HPDE6-E6E7 (cell line): ENCODE measurements around the gene SLC22A8.
A peak's percentile ranks its signal among the peaks of the same experiment; 100 is the strongest.
"Not testable (repeated sequence)": the region's sequence is repeated elsewhere in the genome, so short reads cannot be mapped to it uniquely, and the experiment has no call there.

Source experiments
- DNase-seq: peaks from one replicate; pipeline ENCODE4 v3.0.0; 2011; ENCODE audit warnings: missing footprints; ENCODE audit errors: extremely low spot score

The SLC22A8 gene, protein sequence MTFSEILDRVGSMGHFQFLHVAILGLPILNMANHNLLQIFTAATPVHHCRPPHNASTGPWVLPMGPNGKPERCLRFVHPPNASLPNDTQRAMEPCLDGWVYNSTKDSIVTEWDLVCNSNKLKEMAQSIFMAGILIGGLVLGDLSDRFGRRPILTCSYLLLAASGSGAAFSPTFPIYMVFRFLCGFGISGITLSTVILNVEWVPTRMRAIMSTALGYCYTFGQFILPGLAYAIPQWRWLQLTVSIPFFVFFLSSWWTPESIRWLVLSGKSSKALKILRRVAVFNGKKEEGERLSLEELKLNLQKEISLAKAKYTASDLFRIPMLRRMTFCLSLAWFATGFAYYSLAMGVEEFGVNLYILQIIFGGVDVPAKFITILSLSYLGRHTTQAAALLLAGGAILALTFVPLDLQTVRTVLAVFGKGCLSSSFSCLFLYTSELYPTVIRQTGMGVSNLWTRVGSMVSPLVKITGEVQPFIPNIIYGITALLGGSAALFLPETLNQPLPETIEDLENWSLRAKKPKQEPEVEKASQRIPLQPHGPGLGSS

DNA sequence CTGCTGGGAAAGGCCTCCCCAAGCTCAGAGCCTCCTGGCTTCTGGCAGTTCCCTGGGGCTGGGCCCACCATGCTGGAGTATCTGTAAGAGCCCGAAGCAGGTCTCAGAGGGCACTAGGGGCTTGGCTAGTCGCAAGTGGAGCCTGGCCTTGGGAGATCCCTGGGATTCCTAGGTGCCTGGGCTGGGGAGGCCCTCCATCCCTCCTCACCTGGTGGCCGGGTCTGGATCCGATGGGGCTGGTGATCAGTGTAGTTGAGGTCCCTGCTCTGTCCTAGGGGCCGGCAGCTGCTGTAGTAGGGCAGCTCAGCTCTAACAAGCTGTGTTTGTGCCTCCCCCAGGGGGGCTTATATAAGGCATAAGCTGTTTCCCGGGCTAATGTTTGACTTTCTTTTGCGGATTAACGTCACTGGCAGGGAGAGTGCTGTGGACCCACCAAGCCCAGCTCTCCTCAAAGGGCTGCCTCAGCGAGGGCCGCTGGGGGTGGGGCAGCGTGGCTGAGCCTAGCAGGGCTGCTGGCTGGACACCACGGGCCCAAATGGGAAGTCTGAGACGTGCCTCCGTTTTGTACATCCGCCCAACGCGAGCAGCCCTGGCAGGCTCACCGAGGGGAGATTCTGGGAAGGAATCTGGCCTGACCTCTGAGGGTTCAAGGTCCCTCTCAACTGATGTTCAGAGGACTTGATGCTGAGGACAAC lies at the start of gene SLC22A8:
SLC22A8 (minus strand) TSS at position 321 of the 695 bp plus-strand sequence. CDS start 883 bp downstream, outside the sequence.
- DNase-seq = no peak

- not testable (repeated sequence) for DNase-seq
Measured at GRCh38 chr11:63046203-63046602, 30.6 kb upstream of the SLC22A8 start.

DNA sequence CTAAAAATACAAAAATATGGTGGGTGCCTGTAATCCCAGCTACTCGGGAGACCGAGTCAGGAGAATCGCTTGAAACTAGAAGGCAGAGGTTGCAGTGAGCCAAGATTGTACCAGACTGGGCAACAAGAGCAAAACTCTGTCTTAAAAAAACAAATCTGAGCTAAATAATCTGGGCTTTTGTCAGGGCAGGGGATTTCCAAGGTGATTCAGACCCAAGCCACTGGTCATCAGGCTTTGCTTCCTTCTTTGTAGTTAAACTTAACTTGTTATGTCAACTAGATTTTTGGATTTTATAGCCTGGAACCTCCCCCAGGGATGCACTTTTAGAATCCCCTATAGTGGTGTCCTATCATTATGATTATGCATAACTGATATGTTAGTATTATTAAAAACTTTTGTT lies 27.0 kb upstream of the SLC22A8 start:
- DNase-seq = no peak

- no peak for DNase-seq
Measured at GRCh38 chr11:63032457-63032856, 16.8 kb upstream of the SLC22A8 start.

GRCh38 chr11:63023841-63024648 lies 8.4 kb upstream of the SLC22A8 start:
- peak; percentile 67 for DNase-seq

DNA sequence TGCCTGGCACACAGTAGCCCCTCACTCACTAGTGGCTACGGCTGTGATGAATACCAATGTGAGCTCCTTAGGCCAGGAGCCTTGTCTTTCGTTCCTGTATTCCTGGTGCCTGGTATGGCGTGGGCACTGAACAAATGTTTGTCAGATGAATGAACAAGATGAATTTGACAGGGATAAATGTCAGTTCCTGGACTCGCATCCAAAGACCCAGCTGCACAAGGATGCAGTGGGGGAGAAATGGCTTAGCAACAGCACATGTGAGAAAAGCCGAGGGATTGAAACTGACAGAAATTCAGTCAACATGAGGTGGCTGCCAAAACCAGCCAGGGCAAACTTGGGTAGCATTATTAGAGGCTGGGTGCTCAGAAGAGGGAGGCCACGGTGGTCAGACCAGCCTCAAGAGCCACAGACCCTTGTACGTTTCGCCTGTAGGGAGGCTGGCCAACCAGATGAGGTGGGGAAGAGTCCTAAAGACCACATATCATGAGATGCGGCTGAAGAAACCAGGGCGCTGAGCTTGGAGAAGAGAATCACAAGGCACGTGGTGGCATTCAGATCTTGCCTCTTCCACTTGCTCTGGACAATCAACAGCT lies 7.7 kb upstream of the SLC22A8 start:
- DNase-seq = no peak

DNA sequence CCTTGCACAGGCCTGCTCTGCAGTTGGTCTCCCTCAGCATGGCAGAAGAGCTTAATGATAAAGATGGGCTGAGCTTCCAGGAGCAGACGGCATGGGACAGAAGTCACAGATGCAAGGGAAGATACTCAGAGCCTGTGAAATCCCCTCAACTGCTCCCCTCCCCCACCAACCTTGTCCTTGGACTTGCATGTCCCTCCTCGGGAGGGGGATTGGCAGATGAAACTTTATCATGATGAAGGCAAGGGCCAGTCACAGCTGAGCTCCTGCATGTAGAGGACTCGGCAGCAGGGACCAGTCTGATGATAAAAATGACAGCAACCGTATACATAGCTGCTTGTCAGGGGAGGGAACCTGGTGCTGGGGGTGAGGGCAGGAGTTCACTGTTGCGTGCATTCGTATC lies 6.8 kb upstream of the SLC22A8 start:
- DNase-seq = no peak

DNA sequence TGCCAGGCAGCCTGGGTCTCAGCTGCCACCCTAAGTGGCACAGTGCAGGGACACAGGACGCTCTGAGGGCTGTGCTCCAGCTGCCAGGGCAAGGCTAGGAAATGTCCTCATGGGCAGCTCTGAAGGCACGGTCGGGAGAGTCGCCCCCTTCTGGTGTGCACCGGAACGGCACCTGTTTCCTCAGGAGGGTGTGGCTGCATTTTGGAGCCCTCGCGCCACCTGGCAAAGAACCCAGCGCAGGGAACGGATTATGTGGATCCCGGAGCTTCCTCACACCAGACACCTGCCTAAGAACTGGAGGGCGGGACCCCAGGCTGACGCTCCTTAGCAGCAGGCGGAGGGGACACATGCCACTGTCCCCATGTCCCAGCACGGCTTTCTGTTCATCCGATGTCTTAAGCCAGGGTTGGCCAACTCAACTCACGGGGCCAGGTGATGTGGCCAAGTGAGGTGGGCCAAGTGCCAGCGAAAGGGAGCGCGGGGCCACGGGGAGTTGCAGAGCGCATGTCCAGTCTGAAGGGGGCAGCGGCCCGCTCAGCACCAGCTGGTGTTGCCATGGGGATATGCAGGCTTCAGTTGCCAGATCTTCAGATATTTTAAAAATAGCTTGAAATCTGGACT lies 5.1 kb upstream of the SLC22A8 start:
- no peak for DNase-seq

DNA sequence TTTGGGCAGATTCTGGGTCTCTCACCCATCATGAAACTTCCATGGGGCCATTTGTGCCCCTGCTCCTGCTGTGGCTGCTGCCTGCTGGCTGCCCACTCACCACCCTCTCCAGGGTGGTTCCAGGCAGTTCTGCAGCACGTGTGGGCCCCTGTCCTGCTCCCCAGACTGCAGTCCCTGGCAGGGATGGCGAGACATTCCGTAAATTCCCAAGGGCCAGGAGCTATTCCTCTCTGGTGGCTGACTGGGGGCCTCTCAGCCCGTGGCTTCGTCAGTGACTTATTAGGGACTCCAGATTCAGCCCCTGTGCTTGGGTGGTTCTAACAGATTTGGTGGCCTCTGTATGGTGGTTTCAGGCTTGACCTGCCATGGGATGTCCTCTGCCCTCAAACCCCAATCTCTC lies 3.9 kb upstream of the SLC22A8 start:
- DNase-seq = no peak

GRCh38 chr11:63017306-63017974 lies 1.8 kb upstream of the SLC22A8 start:
- no peak for DNase-seq

GRCh38 chr11:63014408-63015055 lies 1.1 kb downstream of the SLC22A8 start:
- DNase-seq = no peak

- no peak for DNase-seq
Measured at GRCh38 chr11:63012839-63013238, 2.8 kb downstream of the SLC22A8 start.

DNA sequence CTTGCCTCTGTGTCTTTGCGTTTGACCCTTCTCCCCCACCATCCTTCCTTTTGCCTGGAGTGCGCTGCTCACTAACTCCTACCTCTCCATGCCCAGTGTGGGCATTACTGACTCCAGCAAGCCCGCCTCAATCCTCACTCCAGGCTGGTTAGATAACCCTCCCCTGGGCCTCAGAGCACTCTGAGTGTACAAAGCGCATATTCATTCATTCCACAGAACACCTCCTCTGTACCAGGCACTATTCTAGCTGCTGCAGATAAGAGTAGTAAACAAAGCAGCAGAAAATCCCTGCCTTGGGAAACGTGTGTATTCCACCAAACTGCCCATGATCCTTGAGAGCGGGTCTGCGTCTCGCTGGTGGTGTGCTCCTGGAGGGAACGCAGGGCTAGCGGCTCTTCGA lies 3.2 kb downstream of the SLC22A8 start:
- DNase-seq = no peak

DNA sequence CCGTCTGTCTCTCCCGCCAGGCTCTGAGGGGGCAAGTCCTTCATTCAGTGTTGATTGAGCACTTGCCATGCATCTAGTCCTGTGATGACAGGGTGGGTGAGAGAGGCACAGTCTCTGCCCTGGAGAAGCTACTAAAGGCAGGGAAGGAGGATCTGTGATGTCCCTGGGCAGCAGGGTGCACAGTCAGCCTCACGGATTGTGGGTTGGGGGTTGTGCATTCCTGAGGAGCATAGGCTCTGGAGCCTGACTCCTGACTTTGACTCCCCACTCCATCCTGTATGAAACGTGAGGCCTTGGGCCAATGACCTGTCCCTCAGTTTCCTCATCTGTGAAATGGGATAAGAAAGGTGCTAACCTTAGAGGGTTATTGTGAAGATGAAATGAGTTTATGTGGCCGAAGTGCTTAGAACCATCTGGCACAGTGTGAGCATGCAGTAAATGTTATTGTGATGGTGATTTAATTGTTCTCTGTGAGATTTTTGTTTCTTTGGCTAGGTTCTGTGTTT lies 4.7 kb downstream of the SLC22A8 start:
- no peak for DNase-seq

- DNase-seq = no peak
Measured at GRCh38 chr11:63007920-63008319, 7.7 kb downstream of the SLC22A8 start.

DNA sequence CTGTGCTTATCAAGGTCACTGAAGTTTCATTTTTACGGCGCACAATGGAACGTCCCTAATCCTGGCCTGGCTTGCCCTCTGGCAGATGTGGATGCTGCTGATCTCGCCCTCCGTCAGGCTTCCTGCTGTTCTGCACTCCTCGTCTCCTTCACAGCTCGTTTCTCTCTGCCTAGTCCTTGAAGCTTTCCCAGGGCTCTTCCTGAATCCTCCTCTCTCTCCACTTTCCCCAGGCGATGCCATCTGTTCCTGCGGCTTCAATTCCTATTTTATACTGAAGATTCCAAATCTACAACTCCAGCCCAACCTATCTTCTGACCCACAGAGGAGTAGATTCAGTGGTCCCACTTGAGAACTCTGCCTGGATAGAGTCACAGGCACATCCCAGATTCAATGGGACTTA lies 14.2 kb downstream of the SLC22A8 start:
- no peak for DNase-seq

GRCh38 chr11:62999649-63000048 lies 16.0 kb downstream of the SLC22A8 start:
- DNase-seq = no peak

- DNase-seq = no peak
Measured at GRCh38 chr11:62999156-62999555, 16.5 kb downstream of the SLC22A8 start.

GRCh38 chr11:62996271-62996670 lies 19.4 kb downstream of the SLC22A8 start:
- no peak for DNase-seq

DNA sequence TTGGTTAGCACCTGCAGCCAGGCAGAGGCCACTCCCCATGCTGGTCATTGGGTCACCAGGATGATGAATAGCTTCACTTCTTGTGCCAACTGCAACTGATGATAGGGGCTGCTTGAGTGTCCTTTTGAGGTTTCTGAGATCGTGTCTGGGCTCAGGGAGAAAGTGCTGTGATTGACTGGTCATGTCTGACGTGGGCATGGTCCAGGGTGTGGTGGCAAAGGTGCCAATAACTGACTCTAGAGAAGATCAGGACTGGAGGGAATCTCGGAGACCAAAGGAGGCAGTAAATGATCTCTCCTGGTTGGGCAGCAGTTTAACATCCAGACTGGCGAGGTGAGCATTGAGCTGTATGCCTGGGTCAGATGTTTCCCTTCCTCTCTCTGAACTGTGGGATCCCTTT lies 20.9 kb downstream of the SLC22A8 start:
- no peak for DNase-seq
